Smooth muscle cell (in vitro differentiated cells): ENCODE measurements around the gene RTN1. TPM values are rescaled to one million over a fixed set of nuclear protein-coding genes. Genes with fewer than 3 reads are reported as not detected.

ENCODE experiments used
- DNase-seq: peaks from one replicate; lab custom pipeline; 2025; ENCODE audit not compliant: unreplicated experiment; lab: John Stamatoyannopoulos, UW
- H2AFZ ChIP-seq: fragments of 200-600 bp; sonication (generic); 2 replicates; pipeline ENCODE4 v1.6.0; 2016; ENCODE audit warnings: antibody characterized with exemption, low read depth, mild to moderate bottlenecking
- H3F3A ChIP-seq: fragments of 200-600 bp; sonication (generic); 2 replicates; pipeline ENCODE4 v1.6.0; 2017; ENCODE audit warnings: antibody characterized with exemption, low read depth
- H3K27ac ChIP-seq: fragments of 200-600 bp; sonication (generic); 2 replicates; pipeline ENCODE4 v1.5.1; 2016; ENCODE audit warnings: low read depth, mild to moderate bottlenecking
- H3K27me3 ChIP-seq: fragments of 200-600 bp; sonication (generic); 2 replicates; pipeline ENCODE4 v1.6.1; 2016; ENCODE audit warnings: low read depth, mild to moderate bottlenecking
- H3K36me3 ChIP-seq: fragments of 200-600 bp; sonication (generic); 2 replicates; pipeline ENCODE4 v1.5.1; 2016; ENCODE audit warnings: low read depth
- H3K4me1 ChIP-seq: fragments of 200-600 bp; sonication (generic); 2 replicates; pipeline ENCODE4 v1.5.1; 2016; ENCODE audit warnings: low read depth
- H3K4me2 ChIP-seq: fragments of 200-600 bp; sonication (generic); 2 replicates; pipeline ENCODE4 v1.6.0; 2016; ENCODE audit warnings: mild to moderate bottlenecking
- H3K4me3 ChIP-seq: fragments of 200-600 bp; sonication (generic); 2 replicates; pipeline ENCODE4 v1.5.1; 2016; ENCODE audit warnings: mild to moderate bottlenecking
- H3K79me2 ChIP-seq: fragments of 200-600 bp; sonication (generic); 2 replicates; pipeline ENCODE4 v1.6.0; 2016; ENCODE audit warnings: low read depth, mild to moderate bottlenecking
- H3K9ac ChIP-seq: fragments of 200-600 bp; sonication (generic); 2 replicates; pipeline ENCODE4 v1.6.0; 2016; ENCODE audit warnings: low read depth
- H3K9me3 ChIP-seq: fragments of 200-600 bp; sonication (generic); replicated peaks from 2 replicates; pipeline ENCODE4 v1.5.1; 2016; ENCODE audit warnings: low read depth
- H4K20me1 ChIP-seq: fragments of 200-600 bp; sonication (generic); 2 replicates; pipeline ENCODE4 v1.6.0; 2016; ENCODE audit warnings: low read depth
- WGBS: methylation state at CpG from one replicate; pipeline ENCODE4 v1.1.7; 2016; ENCODE audit warnings: low lambda C conversion rate; 5-methylcytosine and 5-hydroxymethylcytosine counted together
- polyA plus RNA-seq: library from polyadenylated mRNA; unstranded; fragments of >200 nt; fragmentation: Nextera tagmentation; extraction: Ambion mirVana; gene quantifications from 2 replicates; pipeline ENCODE4 v1.2.1, GENCODE V29; 2016
- total RNA-seq: library from RNA; depleted of rRNA; stranded (reverse); fragments of >200 nt; gene quantifications from 2 replicates; pipeline ENCODE4 v1.2.3, GENCODE V29; 2014
- TF ChIP-seq, protein P1 (sequence below): fragments of 200-600 bp; sonication (generic); IDR thresholded peaks from 2 replicates; pipeline ENCODE4 v1.5.1; 2017; ENCODE audit warnings: borderline replicate concordance, mild to moderate bottlenecking, antibody characterized with exemption; ENCODE audit not compliant: insufficient read depth, poor library complexity, severe bottlenecking

Gene RTN1
- total and polyA plus RNA-seq, 2 experiments from 2014 or later: not detected

DNA sequence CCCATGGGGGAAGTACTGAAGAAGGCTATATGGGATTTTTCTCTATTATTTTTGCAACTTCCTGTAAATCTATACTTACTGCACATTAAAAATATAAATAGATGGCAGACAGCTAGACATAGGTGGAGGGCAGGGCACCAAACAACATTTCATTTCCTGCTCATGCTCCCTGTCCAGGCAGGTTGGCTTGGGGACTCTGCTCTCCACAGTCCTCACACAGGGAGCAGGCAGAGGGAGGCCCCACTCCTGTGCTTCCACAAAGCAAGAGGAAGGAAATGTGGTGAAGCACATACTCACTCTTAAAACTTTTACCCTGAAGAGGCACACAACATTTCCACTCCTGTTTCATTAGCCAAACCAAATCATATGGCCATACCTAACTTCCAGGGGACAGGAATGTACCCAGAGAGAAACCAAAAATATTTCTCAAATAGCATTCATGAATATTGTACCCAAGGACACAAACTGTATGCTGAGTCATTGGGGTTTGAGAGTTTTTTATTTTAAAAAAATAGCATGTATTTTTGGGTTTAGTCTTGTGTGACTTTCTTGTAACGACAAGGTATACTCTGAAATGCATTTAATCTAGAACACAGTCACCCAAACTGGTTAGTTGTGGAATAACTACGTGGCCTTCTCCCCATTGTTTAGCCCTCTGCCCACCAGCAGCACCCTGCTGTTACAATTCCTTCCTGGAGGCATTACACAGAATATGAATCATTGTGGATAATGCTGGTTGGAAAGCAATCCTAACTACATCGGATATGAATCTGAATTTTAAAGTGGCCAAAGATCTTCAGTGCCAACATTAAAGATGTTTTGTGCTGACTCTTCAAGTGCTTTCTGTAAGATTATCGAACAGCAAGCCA lies 40.9 kb downstream of the RTN1 start:
- WGBS: 70% methylated on average over 4 of the region's 4 CpGs

DNA sequence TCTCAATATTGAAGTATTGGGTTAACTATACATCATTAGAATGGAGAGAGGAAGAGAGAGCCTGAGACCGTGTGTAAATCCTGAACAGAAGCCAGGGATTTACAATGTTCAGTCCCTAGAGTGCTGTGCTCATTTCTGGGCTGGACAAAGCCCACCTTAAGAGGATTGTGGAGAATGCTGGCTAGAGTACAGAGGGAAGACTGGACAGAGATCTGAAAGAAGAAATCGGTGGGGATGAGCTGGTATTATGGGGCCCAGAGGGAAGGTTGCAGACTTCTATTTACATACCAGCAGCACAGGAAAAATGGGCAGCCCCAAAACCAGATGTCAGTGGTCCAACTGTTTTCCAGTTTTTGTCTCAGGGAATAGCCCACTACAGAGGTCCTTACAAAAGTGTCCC lies 42.3 kb downstream of the RTN1 start:
- no peaks in the 10 kb centered on the region for H3K36me3 ChIP-seq
- DNase-seq: no peak
- TF ChIP-seq, protein P1, sequence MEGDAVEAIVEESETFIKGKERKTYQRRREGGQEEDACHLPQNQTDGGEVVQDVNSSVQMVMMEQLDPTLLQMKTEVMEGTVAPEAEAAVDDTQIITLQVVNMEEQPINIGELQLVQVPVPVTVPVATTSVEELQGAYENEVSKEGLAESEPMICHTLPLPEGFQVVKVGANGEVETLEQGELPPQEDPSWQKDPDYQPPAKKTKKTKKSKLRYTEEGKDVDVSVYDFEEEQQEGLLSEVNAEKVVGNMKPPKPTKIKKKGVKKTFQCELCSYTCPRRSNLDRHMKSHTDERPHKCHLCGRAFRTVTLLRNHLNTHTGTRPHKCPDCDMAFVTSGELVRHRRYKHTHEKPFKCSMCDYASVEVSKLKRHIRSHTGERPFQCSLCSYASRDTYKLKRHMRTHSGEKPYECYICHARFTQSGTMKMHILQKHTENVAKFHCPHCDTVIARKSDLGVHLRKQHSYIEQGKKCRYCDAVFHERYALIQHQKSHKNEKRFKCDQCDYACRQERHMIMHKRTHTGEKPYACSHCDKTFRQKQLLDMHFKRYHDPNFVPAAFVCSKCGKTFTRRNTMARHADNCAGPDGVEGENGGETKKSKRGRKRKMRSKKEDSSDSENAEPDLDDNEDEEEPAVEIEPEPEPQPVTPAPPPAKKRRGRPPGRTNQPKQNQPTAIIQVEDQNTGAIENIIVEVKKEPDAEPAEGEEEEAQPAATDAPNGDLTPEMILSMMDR: no peak
- H3K4me1 ChIP-seq: no peaks in the 10 kb centered on the region
- H3K79me2 ChIP-seq: no peaks in the 10 kb centered on the region
- H3K9me3 ChIP-seq: no peaks in the 10 kb centered on the region
- no peak overlapping the region for H2AFZ ChIP-seq
- no peak overlapping the region for H3K9ac ChIP-seq
- H3K4me3 ChIP-seq: no peak overlapping the region
- H4K20me1 ChIP-seq: no peaks in the 10 kb centered on the region
- H3K27me3 ChIP-seq: no peaks in the 10 kb centered on the region
- WGBS: 91% methylated on average over 2 of the region's 2 CpGs
- H3K27ac ChIP-seq: no peak overlapping the region
- H3F3A ChIP-seq: no peaks in the 10 kb centered on the region
- H3K4me2 ChIP-seq: no peak overlapping the region

More for the DNA sequence above, 40.9 kb downstream of the RTN1 start:
- Histone ChIP-seq H3K27ac (no peak overlapping the region), H3K4me3 (no peak overlapping the region), H3K4me2 (no peak overlapping the region), H3K9me3 (no peaks in the 10 kb centered on the region), H3F3A (no peaks in the 10 kb centered on the region), H2AFZ (no peak overlapping the region), H3K79me2 (no peaks in the 10 kb centered on the region), H3K27me3 (no peaks in the 10 kb centered on the region), H4K20me1 (no peaks in the 10 kb centered on the region), H3K4me1 (no peaks in the 10 kb centered on the region), H3K36me3 (no peaks in the 10 kb centered on the region), H3K9ac (no peak overlapping the region)
- TF ChIP-seq, protein P1: no peak
- DNase-seq: no peak

DNA sequence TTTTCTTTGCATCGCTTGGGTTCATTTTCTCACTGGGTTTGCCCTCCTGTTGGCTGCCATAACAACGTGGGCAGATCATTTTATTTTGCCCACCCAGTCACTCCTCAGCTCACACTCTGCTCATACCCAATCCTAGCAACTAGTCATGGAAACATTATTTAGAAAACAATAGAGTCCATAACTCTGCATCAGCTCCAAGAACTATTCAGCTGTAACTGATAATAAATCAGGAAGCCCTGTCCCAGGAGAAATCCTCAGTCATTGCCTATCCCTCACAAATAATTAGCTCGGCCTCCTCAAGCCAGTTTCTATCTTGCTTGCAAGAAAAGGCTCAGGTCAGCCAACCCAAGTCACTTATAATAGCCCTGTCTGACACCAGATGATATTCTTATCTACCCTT lies 43.2 kb downstream of the RTN1 start:
- H3K4me1 ChIP-seq: no peaks in the 10 kb centered on the region
- H4K20me1 ChIP-seq: no peaks in the 10 kb centered on the region
- 85% methylated on average over 3 of the region's 3 CpGs for WGBS
- no peaks in the 10 kb centered on the region for H3F3A ChIP-seq
- H3K27ac ChIP-seq: no peak overlapping the region
- no peaks in the 10 kb centered on the region for H3K9me3 ChIP-seq
- no peaks in the 10 kb centered on the region for H3K36me3 ChIP-seq
- no peaks in the 10 kb centered on the region for H3K27me3 ChIP-seq
- H3K79me2 ChIP-seq: no peaks in the 10 kb centered on the region
- H3K9ac ChIP-seq: no peak overlapping the region
- TF ChIP-seq, protein P1: no peak
- H2AFZ ChIP-seq: no peak overlapping the region
- DNase-seq: no peak
- no peak overlapping the region for H3K4me2 ChIP-seq
- H3K4me3 ChIP-seq: no peak overlapping the region

DNA sequence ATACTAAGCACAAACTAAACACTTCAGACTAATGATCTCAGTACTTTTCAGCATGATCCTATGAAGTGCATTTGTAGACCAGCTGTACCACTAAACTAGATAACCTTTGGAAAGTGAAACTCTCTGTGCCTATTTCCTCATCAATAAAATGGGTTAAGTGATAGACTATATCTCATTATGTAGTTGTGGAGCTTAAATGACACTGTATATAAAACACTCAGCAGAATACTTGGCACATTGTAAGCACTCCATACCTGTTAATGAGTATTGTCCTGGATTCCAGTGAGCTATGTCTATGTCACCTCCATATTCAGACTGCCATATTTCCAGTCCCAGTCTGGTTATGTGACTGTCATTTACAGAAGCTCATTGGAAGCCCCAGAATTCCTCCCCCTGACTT lies 44.4 kb downstream of the RTN1 start:
- no peak overlapping the region for H3K27ac ChIP-seq
- H3K4me3 ChIP-seq: no peak overlapping the region
- H3K9me3 ChIP-seq: no peaks in the 10 kb centered on the region
- DNase-seq: no peak
- TF ChIP-seq, protein P1: no peak
- H3K4me1 ChIP-seq: no peaks in the 10 kb centered on the region
- H3K36me3 ChIP-seq: no peaks in the 10 kb centered on the region
- H3K27me3 ChIP-seq: no peaks in the 10 kb centered on the region
- H3F3A ChIP-seq: no peaks in the 10 kb centered on the region
- H3K79me2 ChIP-seq: no peaks in the 10 kb centered on the region
- no peaks in the 10 kb centered on the region for H4K20me1 ChIP-seq
- no peak overlapping the region for H2AFZ ChIP-seq
- no peak overlapping the region for H3K9ac ChIP-seq
- no peak overlapping the region for H3K4me2 ChIP-seq
